ENCODE measurements around the gene ANXA3.

DNA sequence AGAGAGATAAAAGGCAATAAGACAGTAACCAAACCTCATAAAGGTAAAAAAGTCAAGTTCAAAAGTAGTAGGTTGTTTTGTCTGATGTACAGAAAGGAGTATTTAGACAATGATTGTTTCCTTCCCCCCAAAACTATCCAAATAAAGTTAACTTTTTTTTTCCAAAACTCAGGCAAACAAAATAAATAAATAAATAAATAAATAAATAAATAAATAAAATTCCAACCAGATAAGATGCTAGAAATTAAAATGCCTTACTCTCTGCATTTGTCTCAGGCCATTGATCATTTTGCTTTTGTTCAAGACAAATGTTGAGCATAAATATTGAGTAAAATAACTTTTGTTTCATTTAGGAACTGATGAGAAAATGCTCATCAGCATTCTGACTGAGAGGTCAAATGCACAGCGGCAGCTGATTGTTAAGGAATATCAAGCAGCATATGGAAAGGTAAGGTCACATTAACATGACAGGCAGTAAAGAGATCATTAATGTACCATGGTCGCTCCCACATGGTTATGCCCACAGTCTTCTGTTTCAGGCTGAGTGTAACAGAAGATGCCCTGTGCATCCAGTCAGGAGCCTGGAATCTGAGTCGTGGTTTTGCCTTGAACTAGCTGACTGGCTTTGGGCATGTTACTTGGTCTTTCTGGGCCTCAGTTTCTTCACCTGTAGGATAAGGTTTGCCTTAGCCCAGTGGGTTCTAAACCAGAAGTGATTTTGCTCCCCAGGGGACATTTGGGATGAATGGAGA, 27.3 kb downstream of the ANXA3 start:
- TF ChIP-seq CTCF (IDR thresholded peaks at IDR 0.05) (no peak), EP300 (IDR thresholded peaks at IDR 0.05) (no peak), POLR2A (IDR thresholded peaks at IDR 0.05) (no peak)

Data from ovary (tissue), 3 donors.